ENCODE results near the gene TNNT3. TPM values are rescaled to one million over a fixed set of nuclear protein-coding genes. Genes with fewer than 3 reads are reported as not detected.
"Not testable (repeated sequence)": the region's sequence is repeated elsewhere in the genome, so short reads cannot be mapped to it uniquely, and the experiment has no call there.

Gene TNNT3
- total RNA-seq = under 1 TPM in 1 of 2 donors, not detected in 1; 0.73 TPM
- long read RNA-seq = 0 reads

DNA sequence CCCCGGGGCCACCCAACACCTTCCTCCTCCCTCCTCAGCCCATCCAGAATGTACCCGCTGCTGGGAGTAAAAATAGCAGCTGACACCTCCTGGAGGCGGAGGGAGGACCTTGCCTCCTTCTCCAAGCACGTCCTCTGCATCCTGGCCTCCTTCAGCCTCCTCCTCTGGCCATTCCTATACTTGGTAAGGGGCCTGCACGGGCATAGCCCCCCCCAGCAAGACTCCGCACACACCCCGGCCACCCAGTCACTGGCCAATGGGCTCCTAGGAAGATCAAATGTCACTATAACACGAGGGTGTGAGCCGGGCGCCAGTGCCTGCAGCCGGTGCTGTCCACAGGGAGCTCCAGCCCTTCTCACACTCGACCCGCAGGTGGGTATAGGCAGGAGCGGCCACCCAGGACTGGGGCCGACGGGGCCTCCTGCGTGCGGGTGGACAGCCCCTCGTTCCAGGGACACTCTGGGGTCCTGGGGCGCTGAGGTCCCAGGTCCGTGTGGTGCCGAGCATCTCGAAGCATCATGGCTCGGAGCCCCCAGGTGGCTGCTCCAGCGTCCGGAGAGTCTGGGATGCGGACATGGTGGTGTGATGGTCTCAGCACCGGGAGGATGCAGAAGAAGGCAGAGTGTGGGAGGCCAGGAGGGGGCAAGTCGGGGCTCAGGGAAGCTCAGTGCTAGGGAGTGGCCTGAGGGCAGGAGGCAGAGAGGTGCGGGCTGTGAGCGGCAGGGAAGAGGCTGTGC is at the start of gene TNNT3:
TNNT3 (plus strand) TSS at position 313 of the 737 bp plus-strand sequence. CDS start 3,172 bp downstream, outside the sequence.
- intact Hi-C loops (cut with DNase I, micrococcal nuclease) = no loop called here
- DNase-seq (no peak), ATAC-seq (no peak)

DNA sequence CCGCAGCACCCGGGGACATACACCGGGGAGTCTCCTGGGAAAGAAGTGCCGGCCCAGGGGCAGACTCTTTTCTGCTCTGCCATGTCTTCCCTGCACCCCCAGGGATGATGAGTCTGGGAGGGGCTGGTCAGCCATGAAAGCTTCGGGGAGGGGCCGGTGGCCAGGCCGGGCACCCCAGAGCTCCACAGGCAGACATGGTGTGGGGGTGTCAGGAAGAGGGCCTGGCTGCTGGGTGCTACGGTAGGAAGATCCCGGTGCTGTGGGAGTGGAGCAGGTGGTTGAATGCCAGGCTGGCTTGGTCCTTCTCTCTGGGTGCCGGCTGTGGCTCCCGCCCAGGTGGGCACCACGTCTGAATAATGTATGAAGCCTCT is 49.2 kb upstream of the TNNT3 start:
- DNase-seq = no peak
- intact Hi-C loops (cut with DNase I, micrococcal nuclease) = no loop called here
- ATAC-seq = no peak

- ATAC-seq = peak; percentile 37
- intact Hi-C loops (cut with DNase I, micrococcal nuclease) = no loop called here
- DNase-seq = no peak
These were observed 48.6 kb upstream of the TNNT3 start for GRCh38 chr11:1870721-1871466.

GRCh38 chr11:1871531-1871930 is 48.0 kb upstream of the TNNT3 start:
- DNase-seq (peak in 1 of 2 donors; percentile 14), ATAC-seq (no peak)
- intact Hi-C loops (cut with DNase I, micrococcal nuclease) = no loop called here

DNA sequence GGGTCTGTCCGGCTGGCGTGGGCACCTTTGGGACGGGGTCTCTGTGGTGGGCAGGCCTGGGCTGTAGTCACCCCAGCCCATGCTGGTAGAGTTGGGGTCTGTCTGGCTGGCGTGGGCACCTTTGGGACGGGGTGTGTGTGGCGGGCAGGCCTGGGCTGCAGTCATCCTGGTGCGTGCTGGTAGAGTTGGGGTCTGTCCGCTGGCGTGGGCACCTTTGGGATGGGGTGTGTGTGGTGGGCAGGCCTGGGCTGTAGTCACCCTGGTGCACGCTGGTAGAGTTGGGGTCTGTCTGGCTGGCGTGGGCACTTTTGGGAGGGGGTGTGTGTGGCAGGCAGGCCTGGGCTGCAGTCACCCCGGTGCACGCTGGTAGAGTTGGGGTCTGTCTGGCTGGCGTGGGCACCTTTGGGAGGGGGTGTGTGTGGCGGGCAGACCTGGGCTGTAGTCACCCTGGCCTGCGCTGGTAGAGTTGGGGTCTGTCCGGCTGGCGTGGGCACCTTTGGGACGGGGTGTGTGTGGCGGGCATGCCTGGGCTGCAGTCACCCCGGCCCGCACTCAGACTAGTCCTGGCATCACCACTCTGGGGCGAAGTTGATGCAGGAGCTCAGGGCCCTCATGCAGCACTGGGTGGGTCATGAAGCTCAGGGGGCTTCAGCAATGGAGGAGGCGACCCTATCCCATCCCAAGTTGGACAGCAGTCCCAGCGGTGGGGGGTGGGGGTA is 47.1 kb upstream of the TNNT3 start:
- ATAC-seq (no peak), DNase-seq (peak in 1 of 2 donors; percentile 16)
- intact Hi-C loops (cut with DNase I, micrococcal nuclease) = no loop called here

DNA sequence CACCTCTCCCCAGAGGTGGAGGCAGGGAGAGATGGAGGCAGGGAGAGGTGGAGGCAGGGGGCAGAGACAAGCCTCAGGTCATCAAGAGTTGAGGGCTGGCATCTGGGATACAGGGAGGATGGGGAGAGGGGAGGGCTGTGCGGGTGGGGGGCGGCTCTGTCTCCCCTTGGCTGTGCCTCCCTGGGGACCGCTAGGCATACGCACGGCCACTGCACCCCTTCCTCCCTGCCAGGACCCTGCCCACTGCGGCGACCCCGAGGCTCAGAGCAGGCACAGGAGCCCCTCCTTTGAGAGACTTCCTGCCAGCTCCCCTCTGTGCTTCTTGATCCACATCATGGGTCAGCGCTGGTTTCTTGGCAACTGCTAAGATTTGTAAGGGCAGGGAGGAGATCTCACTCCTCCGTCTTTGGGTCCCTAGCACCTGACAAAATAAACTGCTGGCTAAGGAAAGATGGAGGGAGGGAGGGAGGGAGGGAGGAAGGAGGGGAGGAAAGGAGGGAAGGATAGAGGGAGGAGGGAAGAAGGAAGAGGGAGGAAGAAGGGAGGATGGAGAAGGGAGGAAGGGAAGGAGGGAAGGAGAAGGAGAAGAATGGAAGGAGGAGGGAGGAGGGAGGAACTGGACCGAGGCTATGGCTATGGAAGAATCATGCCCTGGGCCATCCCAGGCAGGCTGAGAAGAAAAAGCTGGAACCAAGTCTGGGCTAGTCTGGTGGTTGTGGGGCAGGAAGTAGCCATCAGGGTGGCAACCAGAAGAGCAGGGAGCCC is 46.3 kb upstream of the TNNT3 start:
- ATAC-seq (no peak), DNase-seq (peak; percentile 7 to 23)
- intact Hi-C loops (cut with DNase I, micrococcal nuclease) = no loop called here

DNA sequence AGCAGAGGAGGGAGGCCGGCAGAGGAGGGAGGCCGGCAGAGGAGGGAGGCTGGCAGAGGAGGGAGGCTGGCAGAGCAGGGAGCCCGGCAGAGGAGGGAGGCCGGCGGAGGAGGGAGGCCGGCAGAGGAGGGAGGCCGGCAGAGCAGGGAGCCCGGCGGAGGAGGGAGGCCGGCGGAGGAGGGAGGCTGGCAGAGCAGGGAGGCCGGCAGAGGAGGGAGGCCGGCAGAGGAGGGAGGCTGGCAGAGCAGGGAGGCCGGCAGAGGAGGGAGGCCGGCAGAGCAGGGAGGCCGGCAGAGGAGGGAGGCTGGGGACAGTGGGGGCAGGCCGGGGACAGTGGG is 45.7 kb upstream of the TNNT3 start:
- intact Hi-C loops (cut with DNase I, micrococcal nuclease); ATAC-seq; DNase-seq: not testable (repeated sequence)

DNA sequence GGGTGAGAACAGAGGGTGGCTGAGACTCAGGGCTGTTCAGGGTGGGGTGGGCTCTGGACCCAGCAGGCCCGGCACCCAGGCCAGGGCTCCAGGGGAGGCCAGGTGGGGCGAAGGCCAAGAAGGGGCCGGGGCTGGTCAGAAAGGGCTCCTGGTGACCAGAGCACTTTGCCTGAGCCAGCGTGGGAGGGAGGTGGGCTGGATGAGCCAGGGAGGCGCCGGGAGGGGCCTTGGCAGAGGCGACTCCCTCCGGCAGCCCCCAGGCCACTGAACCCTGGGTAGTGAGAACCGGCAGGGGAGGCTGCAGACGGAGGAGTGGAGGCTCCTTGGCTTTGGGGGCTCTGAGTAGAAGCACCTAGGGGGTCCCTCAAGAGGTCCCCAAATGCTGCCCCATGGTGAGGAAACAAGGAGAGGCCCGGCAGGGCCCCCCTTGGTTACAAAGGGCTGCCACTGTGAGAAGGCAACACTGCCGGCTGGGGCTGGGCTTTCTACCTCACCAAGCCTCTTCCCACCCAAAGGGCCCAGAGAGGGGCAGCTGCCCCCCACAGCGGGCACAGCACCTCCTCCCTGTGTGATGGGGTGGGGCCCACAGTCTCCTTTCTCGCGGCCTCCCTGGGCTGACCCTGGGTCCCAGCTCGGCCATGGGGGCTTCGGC is 44.9 kb upstream of the TNNT3 start:
- intact Hi-C loops (cut with DNase I, micrococcal nuclease); ATAC-seq: not testable (repeated sequence)
- DNase-seq = peak in 1 of 2 donors; percentile 19

GRCh38 chr11:1875093-1875850 is 44.2 kb upstream of the TNNT3 start:
- peak; percentile 4 to 24 for DNase-seq
- intact Hi-C loops (cut with DNase I, micrococcal nuclease) = no loop called here
- no peak for ATAC-seq

- ATAC-seq; intact Hi-C loops (cut with DNase I, micrococcal nuclease); DNase-seq: not testable (repeated sequence)
These were observed 43.6 kb upstream of the TNNT3 start for GRCh38 chr11:1875851-1876301.

GRCh38 chr11:1876361-1877063 is 43.0 kb upstream of the TNNT3 start:
- ATAC-seq = peak; percentile 52
- intact Hi-C loops (cut with DNase I, micrococcal nuclease) = no loop called here
- peak in 1 of 2 donors; percentile 66 for DNase-seq

- intact Hi-C loops (cut with DNase I, micrococcal nuclease) = no loop called here
- ATAC-seq = no peak
- no peak for DNase-seq
These were observed 42.0 kb upstream of the TNNT3 start for GRCh38 chr11:1877211-1878136.

- no peak for DNase-seq
- intact Hi-C loops (cut with DNase I, micrococcal nuclease) = no loop called here
- no peak for ATAC-seq
These were observed 41.1 kb upstream of the TNNT3 start for GRCh38 chr11:1878137-1879031.

DNA sequence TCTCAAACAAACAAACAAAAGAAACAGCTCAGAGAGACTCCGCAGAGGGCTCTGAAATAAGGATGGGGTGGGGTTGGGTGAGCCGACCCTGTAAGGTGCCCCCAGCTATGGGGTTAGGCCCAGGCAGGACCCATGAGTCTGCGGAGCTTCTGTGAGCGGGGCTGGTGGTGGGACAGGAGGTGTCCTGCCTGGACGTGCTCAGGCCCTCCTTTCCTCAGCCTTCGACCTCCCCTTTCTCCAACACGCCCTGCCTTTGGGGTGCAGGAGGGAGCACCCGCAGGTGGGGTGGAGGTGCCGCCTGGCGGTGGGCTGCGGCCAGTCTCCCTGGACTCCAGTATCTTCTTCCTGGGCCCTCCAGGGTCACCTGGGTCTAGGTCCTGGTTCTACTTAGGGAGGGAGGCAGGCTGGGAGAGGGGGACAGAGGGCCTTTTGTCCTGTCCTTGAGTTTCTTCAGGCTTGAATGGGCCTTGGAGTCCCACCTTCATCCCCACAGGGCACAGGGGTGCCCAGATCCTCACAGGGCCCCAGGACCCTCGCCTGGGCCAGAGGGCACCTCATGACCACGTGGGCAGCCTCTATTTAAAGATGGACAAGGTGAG is 40.1 kb upstream of the TNNT3 start:
- no peak for ATAC-seq
- intact Hi-C loops (cut with DNase I, micrococcal nuclease) = no loop called here
- DNase-seq = no peak

Measured in left colon (tissue), 2 donors.